K562 (cell line): ENCODE measurements around the gene ALK. TPM values are rescaled to one million over a fixed set of nuclear protein-coding genes. Genes with fewer than 3 reads are reported as not detected.

Source experiments
- ATAC-seq: fragments of 200-7000 bp; cut with Tn5 transposase; 3 replicates; pipeline ENCODE4 v1.9.1; 2020; ENCODE audit warnings: moderate library complexity
- BruUV-seq: library from RNA; stranded (reverse); fragments of 400-500 nt; replicated peaks from 2 replicates; lab custom pipeline; 2021; lab: Mats Ljungman, UMichigan
- CTCF ChIA-PET: fragments of 300-600 bp; formaldehyde crosslinking; extraction: SDS; loops from one replicate; lab custom pipeline; 2021; ENCODE audit warnings: low intra/inter-chr PET ratio; lab: Yijun Ruan, JAX
- POLR2A ChIA-PET: fragments of 300-600, 350-650 bp; sonication (Branson Sonifier 250); formaldehyde crosslinking; extraction: SDS; loops from one replicate; lab custom pipeline; 2021; ENCODE audit warnings: antibody characterized with exemption, inconsistent platforms; lab: Yijun Ruan, JAX
- DNase-seq, 4 experiments: peaks; one replicate each; pipeline versions ENCODE4 v3.0.0 to v3.0.0-alpha.2; 2011 to 2018; ENCODE audit warnings: low spot score in 3 of 4, mixed read lengths in 3 of 4; ENCODE audit errors: extremely low read depth in 1 of 4
- FAIRE-seq: peaks from 2 replicates; lab custom pipeline; 2011; peaks lifted over from hg19 to GRCh38; lab: Jason Lieb, UNC
- H2AFZ ChIP-seq: 2 replicates; pipeline ENCODE4 v1.6.0; 2011; ENCODE audit warnings: low read depth, low read length, control low read depth, inconsistent platforms
- H3K27ac ChIP-seq: fragments of 200-600 bp; 3 replicates; pipeline ENCODE4 v1.8.0; 2011; ENCODE audit warnings: low read depth, mild to moderate bottlenecking, control low read depth, inconsistent platforms, low read length, moderate library complexity, mixed read lengths; ENCODE audit errors: extremely low read depth
- H3K27me3 ChIP-seq, 2 experiments: fragments of 300-600 bp in 1 of 2; 2 replicates in 1 of 2; 3 replicates in 1 of 2; pipeline versions ENCODE4 v1.6.0 to v1.8.0; 2011; ENCODE audit warnings: inconsistent platforms in 2 of 2, low read length in 2 of 2, mild to moderate bottlenecking in 1 of 2, mixed read lengths in 1 of 2, moderate library complexity in 1 of 2; ENCODE audit not compliant: control insufficient read depth in 2 of 2, insufficient read depth in 2 of 2
- H3K36me3 ChIP-seq: fragments of 300-600 bp; 3 replicates; pipeline ENCODE4 v1.8.0; 2011; ENCODE audit warnings: mild to moderate bottlenecking, low read length, inconsistent platforms; ENCODE audit not compliant: control insufficient read depth, insufficient read depth
- H3K4me1 ChIP-seq, 2 experiments: fragments of 200-600 bp in 1 of 2; replicated peaks in 1 of 2; 2 replicates in 1 of 2; 3 replicates in 1 of 2; pipeline versions ENCODE4 v1.5.1 to v1.8.0; 2011; ENCODE audit warnings: inconsistent platforms in 2 of 2, low read length in 2 of 2, mild to moderate bottlenecking in 1 of 2, mixed read lengths in 1 of 2, moderate library complexity in 1 of 2; ENCODE audit not compliant: control insufficient read depth in 2 of 2, insufficient read depth in 2 of 2
- H3K4me2 ChIP-seq: 2 replicates; pipeline ENCODE4 v1.6.1; 2011; ENCODE audit warnings: low read length, control low read depth, inconsistent platforms, mixed read lengths; ENCODE audit not compliant: insufficient read depth
- H3K4me3 ChIP-seq: fragments of 200-600 bp; sonication (generic), shearing (Covaris generic); 2 replicates; pipeline ENCODE4 v1.5.1; 2016; ENCODE audit warnings: control low read depth, inconsistent platforms
- H3K79me2 ChIP-seq: fragments of 200-600 bp; 3 replicates; pipeline ENCODE4 v1.8.0; 2011; ENCODE audit warnings: low read length, inconsistent platforms; ENCODE audit not compliant: control insufficient read depth, insufficient read depth
- H3K9ac ChIP-seq, 2 experiments: 2 replicates each; pipeline versions ENCODE4 v1.6.0 to v1.6.1; 2011; ENCODE audit warnings: low read depth in 2 of 2, low read length in 2 of 2, control low read depth in 1 of 2, inconsistent platforms in 1 of 2, mild to moderate bottlenecking in 1 of 2, mixed read lengths in 1 of 2; ENCODE audit not compliant: insufficient read depth in 1 of 2
- H3K9me1 ChIP-seq: one replicate; pipeline ENCODE4 v1.6.0; 2011; ENCODE audit warnings: inconsistent platforms, mild to moderate bottlenecking, low read length, moderate library complexity; ENCODE audit not compliant: control insufficient read depth, insufficient read depth
- H3K9me3 ChIP-seq: replicated peaks from 2 replicates; pipeline ENCODE4 v1.5.1; 2011; ENCODE audit warnings: low read depth, low read length, inconsistent platforms; ENCODE audit not compliant: control insufficient read depth, insufficient read depth
- H4K20me1 ChIP-seq: replicated peaks from 2 replicates; pipeline ENCODE4 v1.6.1; 2011; ENCODE audit warnings: low read length, inconsistent platforms, mixed read lengths; ENCODE audit not compliant: control insufficient read depth, insufficient read depth
- ADNP ChIP-seq: fragments of 200-800 bp; sonication (Bioruptor generic); IDR thresholded peaks from 2 replicates; pipeline ENCODE4 v1.6.1; 2016; ENCODE audit warnings: missing genetic modification characterization, missing compliant biosample characterization
- BACH1 ChIP-seq: fragments of 200-800 bp; sonication (Bioruptor generic); IDR thresholded peaks from 2 replicates; pipeline ENCODE4 v1.6.1; 2016; ENCODE audit warnings: missing genetic modification characterization, missing compliant biosample characterization
- DPF2 ChIP-seq: fragments of 450-650 bp; IDR thresholded peaks from 2 replicates; pipeline ENCODE4 v1.6.1; 2016
- ERF ChIP-seq: fragments of 450-650 bp; formaldehyde crosslinking; IDR thresholded peaks from 2 replicates; pipeline ENCODE4 v1.4.0; 2020; ENCODE audit warnings: mild to moderate bottlenecking, mixed read lengths
- ESRRA ChIP-seq: fragments of 450-650 bp; IDR thresholded peaks from 2 replicates; pipeline ENCODE4 v1.6.1; 2014; ENCODE audit warnings: low read depth, mild to moderate bottlenecking, moderate library complexity, borderline replicate concordance
- KDM5B ChIP-seq: fragments of 200-600 bp; sonication (generic); IDR thresholded peaks from 2 replicates; pipeline ENCODE4 v1.6.1; 2012; ENCODE audit warnings: low read depth, mild to moderate bottlenecking, moderate library complexity, low read length, control low read depth, inconsistent platforms; ENCODE audit not compliant: insufficient replicate concordance
- MCM2 ChIP-seq: fragments of 450-650 bp; IDR thresholded peaks from 2 replicates; pipeline ENCODE4 v1.6.1; 2017; ENCODE audit warnings: low read depth, mild to moderate bottlenecking
- MEF2A ChIP-seq: IDR thresholded peaks from 2 replicates; pipeline ENCODE4 v1.6.1; 2011; ENCODE audit warnings: low read depth, mild to moderate bottlenecking, low read length, moderate library complexity; ENCODE audit not compliant: control insufficient read depth
- MYBL2 ChIP-seq, 2 experiments: fragments of 450-650 bp in 1 of 2; sonication (generic) in 1 of 2; formaldehyde crosslinking in 1 of 2; IDR thresholded peaks; 2 replicates each; pipeline versions ENCODE4 v1.6.1 to v1.8.1; 2017 to 2022; ENCODE audit warnings: borderline replicate concordance in 1 of 2, inconsistent platforms in 1 of 2, low read depth in 1 of 2, mild to moderate bottlenecking in 1 of 2, missing genetic modification reagents in 1 of 2, moderate library complexity in 1 of 2
- NFRKB ChIP-seq: fragments of 450-650 bp; IDR thresholded peaks from 2 replicates; pipeline ENCODE4 v1.6.1; 2016; ENCODE audit warnings: low read depth
- SAFB2 ChIP-seq: fragments of 200-400 bp; formaldehyde crosslinking; IDR thresholded peaks from 2 replicates; pipeline ENCODE4 v1.6.1; 2018; ENCODE audit warnings: borderline replicate concordance, low read length, low read depth, moderate library complexity; ENCODE audit not compliant: severe bottlenecking
- SMARCA5 ChIP-seq: fragments of 450-650 bp; IDR thresholded peaks from 2 replicates; pipeline ENCODE4 v1.6.1; 2016
- SUPT5H ChIP-seq: fragments of 450-650 bp; IDR thresholded peaks from 2 replicates; pipeline ENCODE4 v1.6.1; 2016
- XRCC3 ChIP-seq: fragments of 450-650 bp; IDR thresholded peaks from 2 replicates; pipeline ENCODE4 v1.6.1; 2017; ENCODE audit warnings: mild to moderate bottlenecking, moderate library complexity
- WGBS: fragments of 100-300 bp; shearing (Covaris generic); methylation state at CpG from one replicate; pipeline ENCODE4 v1.1.6; 2016; ENCODE audit warnings: low coverage, mixed read lengths; ENCODE audit not compliant: insufficient coverage; ENCODE audit errors: missing lambda C conversion rate; 5-methylcytosine and 5-hydroxymethylcytosine counted together
- in situ Hi-C: fragments of 300-500 bp; cut with MboI; formaldehyde crosslinking; loops from 4 replicates; pipeline ENCODE4 v1.15.0; 2018; ENCODE audit warnings: inconsistent platforms, mixed read lengths
- intact Hi-C: fragments of 100-400 bp; cut with micrococcal nuclease; formaldehyde crosslinking; loops from 2 replicates; pipeline ENCODE4 v1.14.2; 2022
- polyA plus RNA-seq, 8 experiments: library from polyadenylated mRNA; depleted of rRNA in 4 of 8; stranded (reverse) in 5 of 8; unstranded in 3 of 8; fragments of >200 nt; fragmentation: Nextera tagmentation in 2 of 8; fragmentation: Illumina TruSeq in 1 of 8; extraction: Ambion mirVana in 2 of 8; extraction: Trizol in 1 of 8; gene quantifications; 2 replicates each; pipeline versions ENCODE4 v1.2.1 to v1.2.3, GENCODE V29; 2011 to 2014; ENCODE audit warnings: inconsistent platforms in 1 of 8, missing spikeins in 1 of 8
- total RNA-seq, 7 experiments: library from RNA; depleted of rRNA in 6 of 7; stranded (reverse); fragments of >200 nt in 6 of 7; fragmentation: Illumina TruSeq in 2 of 7; extraction: Trizol in 2 of 7; gene quantifications; 2 replicates each; pipeline versions ENCODE4 v1.2.1 to v1.2.3, GENCODE V29; 2011 to 2021; ENCODE audit warnings: low replicate concordance in 1 of 7
- TF ChIP-seq, protein P1 (sequence below), 2 experiments: fragments of 450-650 bp; IDR thresholded peaks; 2 replicates each; pipeline ENCODE4 v1.6.1; 2016

The ALK gene
- total and polyA plus RNA-seq, 9 of the 15 experiments (the other 6 are each of a cell fraction or from before 2014, with no cell fraction given), result not detected

DNA sequence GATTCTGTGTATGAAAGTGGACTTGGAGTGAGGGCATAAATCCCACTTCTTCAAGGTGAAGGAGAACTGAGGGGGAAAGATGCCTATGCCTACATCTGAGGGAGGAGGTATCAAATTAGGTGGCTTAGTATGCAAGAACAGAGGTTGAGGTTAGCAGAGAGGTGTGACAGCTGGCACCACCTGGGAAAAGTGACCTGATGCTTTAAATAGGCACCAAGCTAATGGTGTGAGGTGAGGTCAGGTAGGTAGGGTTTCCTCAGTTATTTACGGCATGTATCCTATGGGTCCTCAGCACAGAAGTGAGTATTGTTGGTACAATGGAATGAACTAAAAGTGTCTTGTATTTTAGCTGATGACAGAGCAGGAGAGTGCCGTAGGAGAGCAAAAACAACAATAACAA, 439.0 kb downstream of the ALK start:
- Histone ChIP-seq H3K27ac (no peak overlapping the region), H3K9me3 (no peaks in the 10 kb centered on the region), H3K4me2 (no peak overlapping the region), H3K9ac (no peak overlapping the region), H3K27me3 (0 out of 5 replicates have a peak, but pooled peaks cover 0 to 14% of the 10 kb centered on the region in 2 experiments), H4K20me1 (no peaks in the 10 kb centered on the region; the same call in 1 of the 2 replicates), H3K4me1 (no peaks in the 10 kb centered on the region; a peak in 1 of 5 replicates), H3K9me1 (no peaks in the 10 kb centered on the region), H3K79me2 (no peaks in the 10 kb centered on the region), H2AFZ (no peak overlapping the region), H3K4me3 (no peak overlapping the region), H3K36me3 (no peaks in the 10 kb centered on the region)
- in situ Hi-C loops (no loop called here), intact Hi-C loops (no loop called here)
- CTCF ChIA-PET, result no interaction called here
- ATAC-seq (no peak), FAIRE-seq (no peak), DNase-seq (no peak)
- BruUV-seq, result no TSS peak
- WGBS, result 4% methylated on average over 2 of the region's 2 CpGs
- POLR2A ChIA-PET, result no interaction called here
- TF ChIP-seq BACH1 (tag) (no peak), MYBL2 (IDR thresholded peaks at IDR 0.05; ENCODE audit: low read depth) (no peak), MYBL2 (CRISPR knock-in tag; IDR thresholded peaks at IDR 0.05; ENCODE audit: borderline replicate concordance) (no peak), XRCC3 (no peak), ADNP (tag) (no peak)

DNA sequence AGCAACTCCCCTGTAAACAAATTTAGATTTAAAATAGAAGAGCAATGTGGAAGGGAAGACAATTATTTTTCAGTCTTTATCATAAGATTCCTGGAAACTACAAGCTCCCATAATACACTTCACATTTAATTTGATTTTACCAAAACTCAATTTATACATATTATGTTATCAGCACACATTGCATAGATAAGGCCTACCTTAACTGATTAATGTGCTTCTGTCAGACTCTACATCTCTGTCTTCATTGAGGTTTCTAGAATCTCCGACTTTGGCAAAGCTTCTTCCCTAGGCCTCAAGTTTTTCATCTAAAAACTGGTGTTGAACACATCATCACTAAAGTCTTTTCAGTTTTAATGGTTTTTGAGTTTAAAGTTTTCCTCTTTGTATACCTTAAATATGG, 440.1 kb downstream of the ALK start:
- intact Hi-C loops, result no loop called here
- H3K4me1 ChIP-seq, result no peaks in the 10 kb centered on the region; a peak in 1 of 5 replicates
- no peaks in the 10 kb centered on the region; the same call in 1 of the 2 replicates for H4K20me1 ChIP-seq
- H3K79me2 ChIP-seq, result no peaks in the 10 kb centered on the region
- H3K9ac ChIP-seq, result no peak overlapping the region
- no peak overlapping the region for H3K4me3 ChIP-seq
- no peak for ATAC-seq
- H2AFZ ChIP-seq, result no peak overlapping the region
- H3K9me3 ChIP-seq, result no peaks in the 10 kb centered on the region
- no peaks in the 10 kb centered on the region for H3K36me3 ChIP-seq
- in situ Hi-C loops, result no loop called here
- CTCF ChIA-PET, result no interaction called here
- no peaks in the 10 kb centered on the region for H3K9me1 ChIP-seq
- POLR2A ChIA-PET, result no interaction called here
- no peak for FAIRE-seq
- DNase-seq, result no peak
- H3K27ac ChIP-seq, result no peak overlapping the region
- WGBS, result 0% methylated on average over 1 of the region's 1 CpG
- H3K27me3 ChIP-seq, result 0 out of 5 replicates have a peak, but pooled peaks cover 0 to 14% of the 10 kb centered on the region in 2 experiments
- no peak overlapping the region for H3K4me2 ChIP-seq
- BruUV-seq, result no TSS peak
- TF ChIP-seq ERF (CRISPR knock-in tag), result no peak
- TF ChIP-seq KDM5B, result no peak
- no peak for TF ChIP-seq MEF2A
- TF ChIP-seq SMARCA5, result no peak
- TF ChIP-seq SUPT5H, result no peak
- no peak for TF ChIP-seq MCM2
- no peak for TF ChIP-seq ESRRA
- TF ChIP-seq, protein P1, sequence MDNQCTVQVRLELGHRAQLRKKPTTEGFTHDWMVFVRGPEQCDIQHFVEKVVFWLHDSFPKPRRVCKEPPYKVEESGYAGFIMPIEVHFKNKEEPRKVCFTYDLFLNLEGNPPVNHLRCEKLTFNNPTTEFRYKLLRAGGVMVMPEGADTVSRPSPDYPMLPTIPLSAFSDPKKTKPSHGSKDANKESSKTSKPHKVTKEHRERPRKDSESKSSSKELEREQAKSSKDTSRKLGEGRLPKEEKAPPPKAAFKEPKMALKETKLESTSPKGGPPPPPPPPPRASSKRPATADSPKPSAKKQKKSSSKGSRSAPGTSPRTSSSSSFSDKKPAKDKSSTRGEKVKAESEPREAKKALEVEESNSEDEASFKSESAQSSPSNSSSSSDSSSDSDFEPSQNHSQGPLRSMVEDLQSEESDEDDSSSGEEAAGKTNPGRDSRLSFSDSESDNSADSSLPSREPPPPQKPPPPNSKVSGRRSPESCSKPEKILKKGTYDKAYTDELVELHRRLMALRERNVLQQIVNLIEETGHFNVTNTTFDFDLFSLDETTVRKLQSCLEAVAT (IDR thresholded peaks at IDR 0.05), result no peak
- no peak for TF ChIP-seq NFRKB
- no peak for TF ChIP-seq SAFB2
- no peak for TF ChIP-seq DPF2
